Measurements from ENCODE around the gene HMCN1. TPM values are rescaled to one million over a fixed set of nuclear protein-coding genes. Genes with fewer than 3 reads are reported as not detected.

The HMCN1 gene
- total and polyA plus RNA-seq, 4 donors: 3.2 to 149 (median 15.4) TPM

DNA sequence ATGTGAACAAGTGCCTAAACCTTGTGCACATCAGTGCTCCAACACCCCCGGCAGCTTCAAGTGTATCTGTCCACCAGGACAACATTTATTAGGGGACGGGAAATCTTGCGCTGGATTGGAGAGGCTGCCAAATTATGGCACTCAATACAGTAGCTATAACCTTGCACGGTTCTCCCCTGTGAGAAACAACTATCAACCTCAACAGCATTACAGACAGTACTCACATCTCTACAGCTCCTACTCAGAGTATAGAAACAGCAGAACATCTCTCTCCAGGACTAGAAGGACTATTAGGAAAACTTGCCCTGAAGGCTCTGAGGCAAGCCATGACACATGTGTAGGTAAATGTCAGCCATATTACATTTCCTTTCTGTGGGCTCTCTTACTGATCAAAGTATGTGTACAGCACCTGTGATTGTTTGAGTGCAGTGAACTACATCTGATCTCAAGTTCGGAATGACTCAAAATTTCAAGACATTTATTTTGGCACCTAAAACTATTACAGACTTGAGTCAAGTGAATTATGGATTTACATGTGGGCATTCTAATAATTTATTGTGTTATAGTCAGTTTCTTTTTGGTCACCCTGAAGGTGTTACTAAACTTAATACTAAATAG lies 444.3 kb downstream of the HMCN1 start:
- H3K36me3 ChIP-seq (ENCODE audit: control insufficient read depth in 4 of 4, insufficient read depth in 4 of 4, low read length in 4 of 4): peaks cover 0 to 1% (median 0%) of the 10 kb centered on the region in 4 donors
- no peaks in the 10 kb centered on the region for H3K4me1 ChIP-seq (ENCODE audit: control insufficient read depth in 5 of 5, insufficient read depth in 5 of 5, low read length in 5 of 5)
- DNase-seq: no peak
- no peaks in the 10 kb centered on the region for H3K9me3 ChIP-seq (ENCODE audit: control insufficient read depth in 4 of 4, insufficient read depth in 3 of 4, low read length in 3 of 4)
- TF ChIP-seq, protein P1, sequence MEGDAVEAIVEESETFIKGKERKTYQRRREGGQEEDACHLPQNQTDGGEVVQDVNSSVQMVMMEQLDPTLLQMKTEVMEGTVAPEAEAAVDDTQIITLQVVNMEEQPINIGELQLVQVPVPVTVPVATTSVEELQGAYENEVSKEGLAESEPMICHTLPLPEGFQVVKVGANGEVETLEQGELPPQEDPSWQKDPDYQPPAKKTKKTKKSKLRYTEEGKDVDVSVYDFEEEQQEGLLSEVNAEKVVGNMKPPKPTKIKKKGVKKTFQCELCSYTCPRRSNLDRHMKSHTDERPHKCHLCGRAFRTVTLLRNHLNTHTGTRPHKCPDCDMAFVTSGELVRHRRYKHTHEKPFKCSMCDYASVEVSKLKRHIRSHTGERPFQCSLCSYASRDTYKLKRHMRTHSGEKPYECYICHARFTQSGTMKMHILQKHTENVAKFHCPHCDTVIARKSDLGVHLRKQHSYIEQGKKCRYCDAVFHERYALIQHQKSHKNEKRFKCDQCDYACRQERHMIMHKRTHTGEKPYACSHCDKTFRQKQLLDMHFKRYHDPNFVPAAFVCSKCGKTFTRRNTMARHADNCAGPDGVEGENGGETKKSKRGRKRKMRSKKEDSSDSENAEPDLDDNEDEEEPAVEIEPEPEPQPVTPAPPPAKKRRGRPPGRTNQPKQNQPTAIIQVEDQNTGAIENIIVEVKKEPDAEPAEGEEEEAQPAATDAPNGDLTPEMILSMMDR (IDR thresholded peaks at IDR 0.05; ENCODE audit: control extremely low read depth, extremely low read depth): no peak
- 89 to 97% methylated on average over 5 of the region's 5 CpGs for WGBS, 2 donors
- no peaks in the 10 kb centered on the region for H3K27me3 ChIP-seq (ENCODE audit: control insufficient read depth in 3 of 3, insufficient read depth in 3 of 3, low read length in 2 of 3)
- no peak overlapping the region for H3K9ac ChIP-seq (ENCODE audit: insufficient read depth in 1 of 2, low read length in 2 of 2)
- no peak overlapping the region for H3K27ac ChIP-seq (ENCODE audit: low read depth in 1 of 2, low read length in 1 of 2)
- no peak overlapping the region for H3K4me3 ChIP-seq
- no peak for ATAC-seq (ENCODE audit: insufficient read depth, low FRiP score)

DNA sequence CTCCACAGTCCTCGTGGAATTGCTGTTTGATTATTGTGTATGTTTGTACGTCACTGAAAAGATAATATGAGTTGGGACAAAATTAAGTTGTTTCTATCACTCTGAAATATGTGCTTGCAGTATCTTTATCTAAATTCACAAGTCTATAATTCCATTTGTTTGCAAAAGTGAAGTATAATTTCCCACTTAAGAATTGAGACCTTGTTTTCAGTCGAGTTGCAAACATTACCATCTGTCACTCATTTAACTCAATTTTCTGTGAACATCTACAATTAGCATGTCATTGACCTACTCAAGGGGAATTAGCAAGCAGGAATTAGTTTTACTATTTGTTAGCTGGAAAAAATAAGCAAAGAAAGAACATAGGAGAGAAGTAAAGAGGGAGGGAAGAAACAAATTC lies 445.0 kb downstream of the HMCN1 start:
- Histone ChIP-seq H3K27me3 (ENCODE audit: control insufficient read depth in 3 of 3, insufficient read depth in 3 of 3, low read length in 2 of 3) (no peaks in the 10 kb centered on the region), H3K27ac (ENCODE audit: low read depth in 1 of 2, low read length in 1 of 2) (no peak overlapping the region), H3K36me3 (ENCODE audit: control insufficient read depth in 4 of 4, insufficient read depth in 4 of 4, low read length in 4 of 4) (peaks cover 0 to 1% (median 0%) of the 10 kb centered on the region in 4 donors), H3K4me1 (ENCODE audit: control insufficient read depth in 5 of 5, insufficient read depth in 5 of 5, low read length in 5 of 5) (peaks cover 0 to 3% (median 0%) of the 10 kb centered on the region in 5 donors), H3K9me3 (ENCODE audit: control insufficient read depth in 4 of 4, insufficient read depth in 3 of 4, low read length in 3 of 4) (no peaks in the 10 kb centered on the region), H3K4me3 (no peak overlapping the region), H3K9ac (ENCODE audit: insufficient read depth in 1 of 2, low read length in 2 of 2) (no peak overlapping the region)
- WGBS, 2 donors: 72 to 87% methylated on average over 3 of the region's 3 CpGs
- TF ChIP-seq, protein P1 (IDR thresholded peaks at IDR 0.05; ENCODE audit: control extremely low read depth, extremely low read depth): no peak
- DNase-seq (no peak), ATAC-seq (ENCODE audit: insufficient read depth, low FRiP score) (no peak)

DNA sequence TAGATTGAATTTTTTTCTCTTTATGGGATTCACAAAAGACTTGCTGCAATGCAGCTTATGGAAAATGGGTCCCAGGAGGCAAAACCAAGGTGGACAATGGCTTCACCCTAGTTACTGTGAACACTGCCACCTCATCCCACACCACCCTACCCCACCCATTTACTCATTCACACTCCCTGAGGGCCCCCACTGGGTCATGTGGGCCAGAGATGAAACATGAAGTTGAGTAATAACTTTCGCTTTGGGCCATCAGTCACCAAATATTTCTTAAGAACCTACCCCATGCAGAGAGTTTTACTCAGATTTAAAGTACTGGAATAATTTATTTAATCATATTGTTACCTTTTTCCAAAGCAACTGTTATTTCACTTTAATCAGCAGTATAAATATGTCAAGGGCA lies 449.0 kb downstream of the HMCN1 start:
- Histone ChIP-seq H3K36me3 (ENCODE audit: control insufficient read depth in 4 of 4, insufficient read depth in 4 of 4, low read length in 4 of 4) (peaks cover 0 to 5% (median under 1%) of the 10 kb centered on the region in 4 donors), H3K27ac (ENCODE audit: low read depth in 1 of 2, low read length in 1 of 2) (no peak overlapping the region), H3K27me3 (ENCODE audit: control insufficient read depth in 3 of 3, insufficient read depth in 3 of 3, low read length in 2 of 3) (no peaks in the 10 kb centered on the region), H3K9ac (ENCODE audit: insufficient read depth in 1 of 2, low read length in 2 of 2) (no peak overlapping the region), H3K4me1 (ENCODE audit: control insufficient read depth in 5 of 5, insufficient read depth in 5 of 5, low read length in 5 of 5) (peaks cover 0 to 4% (median 0%) of the 10 kb centered on the region in 5 donors), H3K4me3 (no peak overlapping the region), H3K9me3 (ENCODE audit: control insufficient read depth in 4 of 4, insufficient read depth in 3 of 4, low read length in 3 of 4) (no peaks in the 10 kb centered on the region)
- DNase-seq (no peak), ATAC-seq (ENCODE audit: insufficient read depth, low FRiP score) (peak; percentile 41)
- TF ChIP-seq, protein P1 (IDR thresholded peaks at IDR 0.05; ENCODE audit: control extremely low read depth, extremely low read depth): no peak
- WGBS, 2 donors: 58 to 61% methylated on average over 1 of the region's 1 CpG

Data from lung (tissue), 12 donors.